ENCODE measurements around the gene MS4A4E.
"Not testable (repeated sequence)": the region's sequence is repeated elsewhere in the genome, so short reads cannot be mapped to it uniquely, and the experiment has no call there.

Gene MS4A4E

DNA sequence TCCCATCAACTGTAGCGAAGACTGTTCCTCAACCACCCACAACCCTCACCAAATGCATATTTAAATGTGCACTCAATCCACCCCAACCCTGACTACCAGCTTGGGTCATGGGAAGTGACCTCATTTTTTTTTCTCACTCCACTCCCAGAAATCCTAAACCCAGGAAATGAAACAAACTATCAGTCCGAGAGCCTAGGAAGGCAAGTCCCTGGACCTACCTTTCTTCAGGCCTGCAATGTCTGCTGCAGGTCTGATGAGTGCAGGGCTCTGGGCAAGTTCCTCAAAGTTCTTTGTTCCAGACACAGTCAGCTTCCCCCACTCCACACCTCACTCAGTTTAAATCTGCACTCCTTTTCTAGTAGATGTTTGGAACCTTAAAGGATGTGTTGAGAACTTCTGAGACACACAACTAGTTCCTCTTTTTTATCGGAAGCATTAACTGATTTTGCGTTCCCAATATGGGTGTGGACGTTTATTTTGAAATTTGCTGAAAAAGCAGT lies at the start of gene MS4A4E:
Gene MS4A4E, minus strand, starts transcription at position 398 of the 500 bp plus-strand sequence. CDS start 13,082 bp downstream, outside the sequence.
- DNase-seq: no peak

DNA sequence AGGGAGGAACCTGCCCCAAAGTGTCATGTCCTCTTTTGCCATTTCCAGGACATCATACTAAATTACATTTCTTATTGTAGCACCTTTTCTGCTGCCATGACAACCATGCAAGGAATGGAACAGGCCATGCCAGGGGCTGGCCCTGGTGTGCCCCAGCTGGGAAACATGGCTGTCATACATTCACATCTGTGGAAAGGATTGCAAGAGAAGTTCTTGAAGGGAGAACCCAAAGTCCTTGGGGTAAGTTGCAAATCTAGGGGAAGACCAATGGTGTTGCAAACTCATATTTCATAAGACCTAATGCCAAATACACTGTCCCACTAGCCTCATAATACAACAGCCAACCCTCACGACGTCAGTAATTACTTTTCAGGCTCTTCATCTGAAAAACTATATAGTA lies 49.2 kb upstream of the MS4A4E start:
- DNase-seq: no peak

DNA sequence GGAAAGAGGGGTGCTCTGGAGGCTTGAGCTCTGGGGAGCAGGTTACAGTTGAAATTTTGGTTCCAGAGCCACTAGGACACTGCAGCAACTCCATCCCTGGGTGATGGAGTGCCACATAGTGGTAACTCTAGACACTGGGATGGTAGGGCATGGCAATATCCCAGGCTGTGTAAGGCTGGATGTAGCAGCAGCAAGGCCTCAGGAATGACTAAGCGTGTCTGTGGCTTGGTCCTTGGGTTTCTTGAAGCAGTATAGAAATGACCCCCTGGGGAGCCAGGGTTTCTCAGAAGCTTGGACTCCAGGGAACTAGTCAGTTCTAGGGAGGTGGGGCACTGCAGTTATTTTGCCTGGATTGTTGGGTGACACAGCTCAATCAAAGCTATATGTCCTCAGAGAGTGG lies 45.6 kb upstream of the MS4A4E start:
- no peak for DNase-seq

DNA sequence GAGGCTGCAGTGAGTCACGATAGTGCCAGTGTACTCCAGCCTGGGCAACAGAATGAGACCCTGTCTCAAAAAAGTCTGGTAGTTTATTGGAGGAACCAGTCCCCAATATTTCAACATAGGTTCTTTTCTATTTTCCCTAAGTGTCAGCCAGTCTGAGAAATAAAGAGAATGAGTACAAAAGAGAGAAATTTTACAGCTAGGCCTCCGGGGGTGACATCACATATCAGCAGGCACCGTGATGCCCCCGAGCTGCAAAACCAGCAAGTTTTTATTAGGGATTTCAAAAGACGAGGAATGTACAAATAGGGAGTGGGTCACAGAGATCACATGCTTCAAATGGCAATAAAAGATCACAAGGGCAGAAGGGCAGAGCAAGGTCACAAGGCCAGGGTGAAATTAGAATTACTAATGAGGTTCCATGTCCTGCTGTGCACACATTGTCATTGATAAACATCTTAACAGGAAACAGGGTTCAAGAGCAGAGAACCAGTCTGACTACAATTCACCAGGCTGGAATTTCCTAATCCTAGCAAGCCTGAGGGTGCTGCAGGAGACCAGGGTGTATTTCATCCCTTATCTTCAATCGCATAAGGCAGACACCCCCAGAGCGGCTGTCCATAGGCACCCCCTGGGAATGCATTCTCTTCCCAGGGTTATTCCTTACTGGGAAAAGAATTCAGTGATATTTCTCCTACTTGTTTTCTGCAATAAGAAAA lies 42.6 kb upstream of the MS4A4E start:
- not testable (repeated sequence) for DNase-seq

DNA sequence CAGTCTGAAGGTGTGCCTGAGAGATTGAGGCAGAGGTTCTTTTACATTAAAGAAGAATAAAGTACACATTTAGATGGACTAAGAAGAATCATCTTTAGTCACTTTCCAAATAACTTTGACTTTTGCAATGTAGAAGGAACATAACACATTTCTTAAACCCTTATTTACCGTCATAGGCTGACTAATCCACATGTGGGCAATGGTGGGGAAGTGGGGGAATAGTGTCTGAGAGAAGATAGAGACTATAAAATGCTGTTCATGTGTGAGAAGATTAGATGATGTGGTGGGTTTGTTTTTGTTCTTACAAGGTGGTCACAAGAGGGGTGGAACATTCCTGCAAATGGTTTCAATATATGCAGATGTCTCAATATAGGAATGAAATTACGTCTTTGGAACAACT lies 39.3 kb upstream of the MS4A4E start:
- no peak for DNase-seq

DNA sequence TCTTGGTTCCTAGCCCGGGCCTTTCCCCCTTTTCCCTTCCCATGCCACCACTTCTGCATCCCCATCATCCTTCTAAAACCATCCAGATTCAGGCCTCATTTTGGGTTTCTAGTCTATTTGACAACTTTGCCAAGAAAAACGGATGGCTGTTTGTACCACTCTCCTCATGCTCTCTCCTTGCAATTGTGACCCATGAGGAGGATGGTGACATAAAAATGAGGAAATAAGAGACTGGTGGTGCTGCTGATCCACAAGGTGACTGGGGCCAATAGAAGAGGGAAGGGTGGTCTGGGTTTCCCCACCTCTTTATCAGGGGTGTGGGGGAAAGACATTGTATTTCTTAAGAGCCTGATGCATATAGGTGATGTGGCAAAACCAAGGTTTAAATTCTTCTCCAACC lies 38.5 kb upstream of the MS4A4E start:
- DNase-seq: no peak

DNA sequence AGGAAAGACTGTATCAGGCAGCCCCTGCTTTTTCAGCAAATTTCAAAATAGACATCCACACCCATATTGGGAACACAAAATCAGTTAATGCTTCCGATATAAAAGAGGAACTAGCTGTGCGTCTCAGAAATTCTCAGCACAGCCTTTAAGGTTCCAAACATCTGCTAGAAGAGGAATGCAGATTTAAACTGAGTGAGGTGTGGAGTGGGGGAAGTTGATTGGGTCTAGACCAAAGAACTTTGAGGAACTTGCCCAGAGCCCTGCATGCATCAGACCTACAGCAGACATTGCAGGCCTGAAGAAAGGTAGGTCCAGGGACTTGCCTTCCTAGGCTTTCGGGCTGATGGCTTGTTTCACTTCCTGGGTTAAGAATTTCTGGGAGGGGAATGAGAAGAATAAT lies 37.5 kb upstream of the MS4A4E start, which contains the start of gene MS4A4A:
Gene MS4A4A, plus strand, starts transcription at position 255 of the 400 bp plus-strand sequence. Its CDS starts 10 bp downstream, at position 265.
- peak in 1 of 2 donors; percentile 21 for DNase-seq

DNA sequence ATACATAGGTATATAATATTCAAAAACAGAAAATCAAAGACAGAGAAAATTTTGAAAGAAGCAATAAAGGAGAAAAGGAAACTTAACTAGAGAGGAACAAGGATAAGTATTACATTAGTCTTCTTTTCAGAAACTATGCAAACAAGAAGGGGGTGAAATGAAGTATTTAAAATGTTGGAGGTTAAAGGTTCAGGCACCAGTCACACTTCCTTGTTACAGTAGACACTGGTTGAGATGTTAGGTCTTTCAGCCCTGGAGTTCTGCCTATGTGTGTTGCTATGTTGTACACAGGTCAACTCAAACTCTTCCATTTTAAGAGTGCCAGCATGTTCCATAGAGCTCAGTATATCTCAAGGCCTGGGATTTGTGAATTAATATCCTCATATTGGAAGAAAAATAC lies 31.5 kb upstream of the MS4A4E start:
- DNase-seq: no peak

DNA sequence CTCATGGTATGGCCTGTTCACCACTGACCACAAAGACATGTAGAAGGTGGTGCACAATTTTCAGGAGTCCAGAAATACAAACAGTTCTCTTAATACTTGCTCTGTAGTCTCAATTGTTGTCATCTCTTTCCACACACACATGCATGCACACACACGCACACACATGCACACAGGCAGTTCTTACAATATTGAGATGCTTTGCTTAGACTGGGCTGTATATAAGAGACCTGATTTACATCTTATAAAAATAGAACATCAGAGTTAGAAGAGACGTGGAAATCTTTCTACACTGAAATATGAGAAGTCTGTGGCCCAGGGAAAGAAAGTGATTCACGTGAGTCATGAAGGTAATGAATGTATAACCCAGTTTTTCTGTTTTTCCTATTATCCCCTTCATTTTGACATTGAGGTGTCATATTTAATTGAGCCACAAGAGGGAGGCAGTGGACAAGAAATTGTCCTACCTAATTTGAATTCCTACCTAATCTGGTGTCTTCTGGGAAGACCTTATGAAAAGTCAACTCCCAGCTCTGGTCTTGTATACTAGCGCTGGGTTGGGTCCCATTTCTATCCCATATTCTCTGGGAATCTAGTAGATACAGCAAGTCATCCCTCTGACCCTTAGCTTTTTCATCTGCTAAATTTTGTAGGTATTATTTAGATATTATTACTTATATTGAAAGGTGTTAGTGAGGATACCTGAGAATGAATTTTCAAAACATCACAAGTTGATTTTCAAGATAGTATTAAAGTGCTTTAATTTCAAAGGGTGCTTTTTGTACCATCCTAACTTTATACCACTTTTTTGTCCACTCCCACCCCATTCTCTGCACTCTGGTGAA lies 22.7 kb upstream of the MS4A4E start:
- peak in 1 of 2 donors; percentile 4 for DNase-seq

DNA sequence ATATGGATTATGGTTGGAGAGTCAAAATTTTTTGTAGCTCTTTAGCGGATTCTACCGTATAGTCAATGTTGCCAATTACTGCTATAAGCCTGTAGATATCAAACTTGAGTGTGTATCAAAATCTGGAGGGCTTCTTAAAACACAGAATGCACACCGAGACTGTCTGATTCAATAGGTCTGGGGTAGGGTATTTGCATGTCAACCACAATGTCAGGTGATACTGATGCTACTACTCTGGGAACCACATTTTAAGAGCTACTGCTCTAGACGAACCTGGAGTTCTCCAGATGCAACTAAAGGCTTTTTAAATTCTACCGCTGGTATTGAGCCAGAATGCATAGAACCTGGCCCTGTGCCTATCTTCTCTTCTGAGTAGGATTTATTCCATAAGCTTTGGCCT lies 21.7 kb upstream of the MS4A4E start:
- no peak for DNase-seq

DNA sequence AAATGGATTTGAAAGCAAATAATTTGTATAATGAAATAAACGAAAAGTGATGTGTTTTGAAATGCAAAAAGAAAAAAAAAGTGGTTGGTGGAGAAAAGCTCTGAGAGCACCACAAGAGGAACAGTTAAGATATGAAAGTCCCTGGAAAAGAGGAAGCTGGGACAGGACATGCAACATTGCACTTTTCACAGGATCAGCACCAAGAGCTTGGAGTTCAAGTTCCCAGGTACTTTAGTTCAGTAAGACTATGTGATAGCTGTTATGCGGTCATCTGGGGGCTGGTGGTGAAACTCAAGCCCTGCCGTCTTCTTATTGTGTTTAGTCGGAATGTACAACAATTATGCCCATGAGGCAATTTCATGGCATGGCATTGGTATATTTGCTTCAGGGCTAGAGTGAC lies 20.5 kb upstream of the MS4A4E start:
- peak in 1 of 2 donors; percentile 2 for DNase-seq

DNA sequence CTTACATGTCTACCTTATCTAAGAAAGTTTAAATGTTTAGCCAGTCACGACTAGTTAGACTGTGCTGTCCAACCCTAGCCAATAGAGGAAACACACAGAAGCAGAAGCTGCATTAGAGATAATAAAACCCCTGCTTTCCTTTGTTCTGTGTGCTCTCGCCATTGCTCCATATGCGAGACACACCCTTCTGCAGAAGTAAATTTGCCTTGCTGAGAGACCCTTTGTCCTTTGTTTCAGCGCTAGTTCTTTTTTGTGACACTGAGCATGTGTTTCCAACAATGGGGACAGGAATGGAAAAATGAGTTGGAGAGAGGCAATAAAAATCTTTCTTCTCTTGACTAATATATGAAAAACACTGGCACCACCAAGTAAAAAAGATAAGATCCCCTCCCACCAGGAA lies 18.1 kb upstream of the MS4A4E start:
- no peak for DNase-seq

DNA sequence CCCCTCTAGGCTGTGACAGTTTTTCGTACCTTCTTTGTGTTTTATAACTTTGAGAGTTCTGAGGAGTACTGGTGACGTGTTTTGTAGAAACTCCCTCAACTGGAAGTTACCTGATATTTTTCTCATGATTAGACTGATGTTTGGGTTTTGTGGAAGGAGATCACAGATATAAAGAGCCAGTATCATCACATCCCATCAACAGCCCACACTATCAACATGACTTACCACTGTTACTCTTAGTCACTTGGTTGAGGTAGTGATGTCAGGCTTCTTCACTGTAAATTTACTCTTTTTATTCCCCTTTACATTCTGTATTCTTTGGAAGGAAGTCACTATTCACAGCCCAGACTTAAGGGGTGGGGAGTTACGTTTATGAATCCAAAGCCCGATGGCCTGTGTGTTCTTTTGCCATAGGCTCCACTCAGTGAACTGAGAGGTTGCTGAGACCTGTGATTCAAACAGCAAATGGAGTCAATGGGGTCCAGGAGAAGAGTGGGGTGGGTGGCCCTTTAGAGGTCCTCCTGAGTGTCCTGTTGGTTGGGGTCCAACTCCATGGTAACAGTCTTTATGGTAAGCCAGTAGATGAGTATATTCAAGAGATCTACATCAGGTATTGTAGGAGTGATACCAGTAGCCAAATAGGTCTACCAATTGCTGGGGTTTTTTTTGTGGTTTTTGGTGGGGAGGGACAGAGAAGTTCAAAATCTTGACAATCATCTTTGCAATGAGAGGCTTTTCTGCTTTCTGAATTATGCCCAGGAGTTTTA lies 15.2 kb upstream of the MS4A4E start:
- DNase-seq: no peak

DNA sequence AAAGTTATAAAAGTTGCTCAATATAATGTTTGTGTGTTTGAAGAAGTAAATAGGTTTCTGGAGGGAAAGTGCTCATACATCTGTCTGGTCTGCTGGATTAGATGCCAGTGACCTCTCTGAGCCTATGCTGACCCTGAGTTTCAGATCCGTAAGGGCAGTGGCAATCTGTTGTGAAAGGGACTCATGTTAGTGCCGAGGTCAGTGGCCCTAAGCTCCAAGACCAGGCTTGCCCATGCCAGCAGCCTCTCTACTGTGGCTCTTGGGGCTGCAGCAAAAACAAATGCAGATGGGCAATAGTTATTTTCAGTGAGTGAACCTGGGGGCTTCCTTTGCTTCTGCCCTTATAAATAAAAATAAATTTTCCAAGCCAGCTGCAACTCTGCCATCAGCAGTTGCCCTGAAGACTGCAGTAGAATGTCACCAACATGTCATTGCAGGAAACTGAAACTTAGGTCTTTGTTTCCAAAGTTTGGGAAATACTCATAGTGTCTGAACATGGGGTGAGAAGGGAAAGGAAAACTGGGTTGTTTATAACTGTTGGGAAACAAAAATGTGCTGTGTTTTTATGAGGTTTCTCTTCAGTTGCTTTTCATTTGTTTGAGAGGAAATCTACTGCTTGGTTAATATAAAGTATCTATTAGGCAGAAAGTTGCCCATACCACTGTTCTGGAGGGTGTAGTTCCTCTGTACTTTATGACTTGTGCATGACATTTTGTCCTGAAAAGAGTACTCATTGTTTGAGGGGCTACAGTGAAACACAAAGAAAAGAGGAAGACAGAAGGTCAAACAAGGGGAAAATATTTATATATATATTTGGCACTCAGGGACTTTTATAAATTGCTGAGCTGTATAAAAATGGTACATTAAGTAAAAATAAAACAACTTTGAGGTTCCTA lies 9.5 kb upstream of the MS4A4E start:
- no peak for DNase-seq

DNA sequence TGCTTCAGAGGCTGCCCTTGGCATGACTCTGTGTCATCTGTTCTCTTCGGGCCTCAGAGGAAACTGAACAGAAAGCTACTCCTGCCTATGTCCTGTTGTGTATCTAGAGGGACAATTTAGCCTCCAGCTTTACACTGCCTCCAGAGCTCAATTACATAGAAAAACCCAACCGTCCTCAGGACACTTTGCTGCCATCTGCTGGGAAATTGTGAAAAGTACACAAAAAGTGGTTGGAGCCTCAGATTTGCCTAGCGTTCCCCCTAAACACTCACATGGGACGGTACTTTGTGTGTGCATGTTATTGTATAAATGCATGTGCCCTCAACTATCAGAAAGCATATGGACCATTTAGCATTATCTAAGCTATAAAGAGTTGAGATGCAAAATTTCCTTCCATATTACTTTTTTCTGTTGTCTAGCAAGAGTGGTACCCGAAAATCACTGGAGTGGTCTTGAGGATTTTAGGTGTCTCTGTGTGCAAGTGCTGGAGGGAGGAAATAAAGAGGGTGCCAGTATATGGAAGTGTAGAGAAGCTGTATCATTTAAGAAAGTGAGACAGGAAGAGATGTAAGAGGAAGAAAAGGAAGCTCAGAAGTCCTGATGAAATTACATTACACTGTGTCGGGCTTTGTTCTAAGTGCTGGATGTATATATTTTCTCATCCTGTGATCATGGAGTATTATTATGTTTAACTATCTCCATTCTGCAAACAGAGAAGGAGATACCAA lies 8.7 kb upstream of the MS4A4E start:
- no peak for DNase-seq

DNA sequence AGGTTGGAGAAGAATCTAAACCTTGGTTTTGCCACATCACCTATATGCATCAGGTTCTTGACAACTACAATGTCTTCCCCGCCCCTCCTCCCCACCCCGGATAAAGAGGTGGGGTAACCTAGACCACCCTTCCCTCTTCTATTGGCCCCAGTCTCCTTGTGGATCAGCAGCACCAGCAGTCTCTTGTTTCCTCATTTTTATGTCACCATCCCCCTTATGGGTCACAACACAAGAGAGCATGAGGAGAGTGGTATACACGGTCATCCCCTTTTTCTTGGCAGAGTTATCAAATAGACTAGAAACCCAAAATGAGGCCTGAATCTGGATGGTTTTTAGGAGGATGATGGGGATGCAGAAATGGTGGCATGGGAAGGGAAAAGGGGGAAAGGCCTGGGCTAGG lies 1.2 kb downstream of the MS4A4E start:
- DNase-seq: no peak

DNA sequence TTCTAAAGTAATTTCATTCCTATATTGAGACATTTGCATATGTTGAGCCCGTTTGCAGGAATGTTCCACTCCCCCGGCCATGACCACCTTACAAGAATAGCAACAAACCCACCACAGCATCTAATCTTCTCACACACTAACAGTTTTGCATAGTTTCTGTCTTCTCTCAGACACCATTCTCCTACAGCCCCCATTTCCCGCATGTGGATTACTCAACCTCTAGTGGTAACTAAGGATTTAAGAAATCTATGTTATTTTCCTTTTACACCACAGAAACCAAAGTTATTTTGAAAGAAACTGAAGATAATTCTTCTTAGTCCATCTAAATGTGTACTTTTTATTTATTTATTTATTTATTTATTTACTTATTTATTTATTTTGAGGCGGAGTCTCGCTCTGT lies 2.3 kb downstream of the MS4A4E start:
- DNase-seq: no peak

DNA sequence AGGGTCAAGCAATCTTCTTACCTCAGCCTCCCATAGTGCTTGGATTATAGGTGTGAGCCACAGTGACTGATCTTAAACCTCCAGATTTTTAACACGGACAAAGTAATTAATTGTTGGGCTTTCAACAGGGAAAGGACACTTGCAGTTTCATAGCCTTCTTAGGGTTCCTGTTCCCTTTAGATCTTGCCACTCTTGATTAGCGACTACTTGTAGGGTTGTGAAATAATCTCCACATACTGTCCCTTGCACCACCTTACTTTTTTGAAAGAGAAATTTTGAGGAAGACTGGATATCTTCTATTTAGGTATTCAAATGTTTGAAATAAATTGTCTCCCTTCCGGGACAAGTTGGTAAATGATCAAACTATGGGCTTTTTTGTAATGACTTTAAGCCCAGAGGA lies 7.6 kb downstream of the MS4A4E start:
- DNase-seq: no peak

DNA sequence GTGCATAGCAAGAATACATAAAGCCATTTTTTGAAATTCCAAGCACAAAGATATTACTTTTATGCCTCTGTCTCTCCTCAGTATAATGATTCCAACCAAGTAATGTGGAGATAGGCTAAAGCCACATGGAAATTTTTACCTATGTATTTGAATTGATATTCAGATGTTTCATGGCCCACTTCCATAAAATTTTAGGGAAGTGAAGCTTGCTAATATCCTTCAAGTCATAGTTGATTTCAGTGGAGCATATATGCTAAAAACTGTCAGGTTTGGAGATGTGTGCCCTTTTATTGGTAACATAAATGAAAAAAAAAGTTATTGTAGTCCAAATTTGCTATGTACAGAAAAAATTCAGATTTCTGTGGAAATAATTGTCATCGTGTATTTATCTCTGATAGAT lies 12.3 kb downstream of the MS4A4E start:
- no peak for DNase-seq

DNA sequence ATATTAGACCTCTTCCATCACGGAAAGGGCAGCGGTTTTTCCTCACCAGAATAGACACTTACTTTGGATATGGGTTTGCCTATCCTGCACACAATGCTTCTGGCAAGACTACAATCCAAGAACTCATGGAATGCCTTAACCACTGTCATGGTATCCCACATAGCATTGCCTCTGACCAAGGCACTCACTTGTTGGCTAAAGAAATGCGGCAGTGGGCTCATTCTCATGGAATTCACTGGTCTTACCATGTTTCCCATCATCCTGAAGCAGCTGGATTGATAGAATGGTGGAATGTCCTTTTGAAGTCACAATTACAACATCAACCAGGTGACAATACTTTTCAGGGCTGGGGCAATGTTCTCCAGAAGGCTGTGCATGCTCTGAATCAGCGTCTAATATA lies 20.8 kb downstream of the MS4A4E start:
- no peak for DNase-seq

DNA sequence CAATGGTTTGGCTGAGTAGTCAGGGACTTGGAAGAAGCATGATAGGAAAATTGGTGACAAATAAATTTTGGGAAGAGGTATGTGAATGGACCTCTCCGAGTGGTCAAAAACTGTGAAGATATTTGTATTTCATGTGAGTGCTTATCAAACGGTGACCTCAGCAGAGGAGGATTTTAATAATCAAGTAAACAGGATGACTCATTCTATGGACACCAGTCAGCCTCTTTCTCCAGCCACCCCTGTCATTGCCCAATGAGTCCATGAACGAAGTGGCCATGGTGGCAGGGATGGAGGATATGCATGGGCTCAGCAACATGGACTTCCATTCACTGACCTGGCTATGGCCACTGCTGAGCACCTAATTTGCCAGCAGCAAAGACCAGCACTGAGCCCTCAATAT lies 21.2 kb downstream of the MS4A4E start:
- no peak for DNase-seq
